Peyer's patch (tissue), 4 donors: ENCODE results near the gene CERS2. TPM values are rescaled to one million over a fixed set of nuclear protein-coding genes. Genes with fewer than 3 reads are reported as not detected.

Experiments
- DNase-seq, 3 donors: peaks; one replicate each; pipeline ENCODE4 v3.0.0-alpha.2; 2017 to 2019
- H3K27ac ChIP-seq, 4 donors: fragments of 200-600 bp; sonication (generic); one replicate each; pipeline ENCODE4 v1.5.1; 2016 to 2019
- H3K27me3 ChIP-seq, 2 donors: fragments of 200-600 bp; sonication (generic); one replicate each; pipeline ENCODE4 v1.5.1; 2019
- H3K36me3 ChIP-seq, 3 donors: fragments of 200-600 bp; sonication (generic); one replicate each; pipeline ENCODE4 v1.5.1; 2016 to 2019
- H3K4me1 ChIP-seq, 4 donors: fragments of 200-600 bp; sonication (generic); one replicate each; pipeline ENCODE4 v1.5.1; 2016 to 2019
- H3K4me3 ChIP-seq, 4 donors: fragments of 200-600 bp; sonication (generic); 1 replicate in 3 of 4; 2 replicates in 1 of 4; pipeline ENCODE4 v1.5.1; 2016 to 2019; ENCODE audit warnings: mild to moderate bottlenecking in 1 of 4
- H3K9me3 ChIP-seq, 4 donors: fragments of 200-600 bp; sonication (generic); one replicate each; pipeline ENCODE4 v1.5.1; 2016 to 2019; ENCODE audit warnings: mild to moderate bottlenecking in 1 of 4
- POLR2A ChIP-seq, 2 donors: fragments of 450-650 bp; IDR thresholded peaks; one replicate each; pipeline ENCODE4 v1.5.1; 2017; ENCODE audit warnings: antibody characterized with exemption in 2 of 2, mild to moderate bottlenecking in 2 of 2, moderate library complexity in 2 of 2
- total RNA-seq, 4 donors: library from RNA; depleted of rRNA; stranded (reverse); fragments of >200 nt; gene quantifications; one replicate each; pipeline ENCODE4 v1.1.0, GENCODE V29; 2016
- TF ChIP-seq, protein P1 (sequence below), 6 experiments: fragments of 450-650 bp in 4 of 6; fragments of 200-600 bp in 2 of 6; sonication (generic) in 1 of 6; IDR thresholded peaks; one replicate each; pipeline ENCODE4 v1.5.1; 2017 to 2019; ENCODE audit warnings: antibody characterized with exemption in 6 of 6, mild to moderate bottlenecking in 3 of 6, moderate library complexity in 1 of 6

Gene CERS2
- total RNA-seq, 4 donors from 2014 or later: 48.7 to 212 (median 156) TPM

DNA sequence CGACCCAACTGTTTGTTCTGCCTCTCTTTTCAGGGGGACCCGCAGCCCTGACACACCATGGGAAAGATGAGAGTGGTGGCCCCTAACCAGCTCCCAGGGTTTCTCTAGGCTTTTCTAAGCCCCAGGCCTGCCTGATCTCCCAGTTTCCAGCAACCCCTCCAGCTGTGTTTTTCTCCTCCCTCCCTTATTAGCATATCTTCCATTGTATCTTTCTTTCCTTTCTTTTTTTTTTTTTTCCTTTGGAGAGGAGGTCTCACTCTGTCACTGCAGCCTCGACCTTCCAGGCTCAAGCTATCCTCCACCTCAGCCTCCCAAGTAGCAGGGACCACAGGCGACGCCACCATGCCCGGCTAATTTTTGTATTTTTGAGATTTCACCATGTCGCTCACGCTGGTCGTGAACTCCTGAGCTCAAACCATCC, 1.8 kb upstream of the CERS2 start:
- Histone ChIP-seq H3K4me1 (peaks cover 5 to 53% (median 28%) of the 10 kb centered on the region in 4 donors), H3K27ac (peak overlapping the region in 1 of 4 donors; percentile 67), H3K27me3 (no peaks in the 10 kb centered on the region), H3K4me3 (no peak overlapping the region), H3K9me3 (no peaks in the 10 kb centered on the region), H3K36me3 (no peaks in the 10 kb centered on the region)
- TF ChIP-seq, protein P1, sequence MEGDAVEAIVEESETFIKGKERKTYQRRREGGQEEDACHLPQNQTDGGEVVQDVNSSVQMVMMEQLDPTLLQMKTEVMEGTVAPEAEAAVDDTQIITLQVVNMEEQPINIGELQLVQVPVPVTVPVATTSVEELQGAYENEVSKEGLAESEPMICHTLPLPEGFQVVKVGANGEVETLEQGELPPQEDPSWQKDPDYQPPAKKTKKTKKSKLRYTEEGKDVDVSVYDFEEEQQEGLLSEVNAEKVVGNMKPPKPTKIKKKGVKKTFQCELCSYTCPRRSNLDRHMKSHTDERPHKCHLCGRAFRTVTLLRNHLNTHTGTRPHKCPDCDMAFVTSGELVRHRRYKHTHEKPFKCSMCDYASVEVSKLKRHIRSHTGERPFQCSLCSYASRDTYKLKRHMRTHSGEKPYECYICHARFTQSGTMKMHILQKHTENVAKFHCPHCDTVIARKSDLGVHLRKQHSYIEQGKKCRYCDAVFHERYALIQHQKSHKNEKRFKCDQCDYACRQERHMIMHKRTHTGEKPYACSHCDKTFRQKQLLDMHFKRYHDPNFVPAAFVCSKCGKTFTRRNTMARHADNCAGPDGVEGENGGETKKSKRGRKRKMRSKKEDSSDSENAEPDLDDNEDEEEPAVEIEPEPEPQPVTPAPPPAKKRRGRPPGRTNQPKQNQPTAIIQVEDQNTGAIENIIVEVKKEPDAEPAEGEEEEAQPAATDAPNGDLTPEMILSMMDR (IDR thresholded peaks at IDR 0.05): no peak
- TF ChIP-seq POLR2A (IDR thresholded peaks at IDR 0.05): no peak
- DNase-seq: peak in 1 of 3 donors; percentile 44

DNA sequence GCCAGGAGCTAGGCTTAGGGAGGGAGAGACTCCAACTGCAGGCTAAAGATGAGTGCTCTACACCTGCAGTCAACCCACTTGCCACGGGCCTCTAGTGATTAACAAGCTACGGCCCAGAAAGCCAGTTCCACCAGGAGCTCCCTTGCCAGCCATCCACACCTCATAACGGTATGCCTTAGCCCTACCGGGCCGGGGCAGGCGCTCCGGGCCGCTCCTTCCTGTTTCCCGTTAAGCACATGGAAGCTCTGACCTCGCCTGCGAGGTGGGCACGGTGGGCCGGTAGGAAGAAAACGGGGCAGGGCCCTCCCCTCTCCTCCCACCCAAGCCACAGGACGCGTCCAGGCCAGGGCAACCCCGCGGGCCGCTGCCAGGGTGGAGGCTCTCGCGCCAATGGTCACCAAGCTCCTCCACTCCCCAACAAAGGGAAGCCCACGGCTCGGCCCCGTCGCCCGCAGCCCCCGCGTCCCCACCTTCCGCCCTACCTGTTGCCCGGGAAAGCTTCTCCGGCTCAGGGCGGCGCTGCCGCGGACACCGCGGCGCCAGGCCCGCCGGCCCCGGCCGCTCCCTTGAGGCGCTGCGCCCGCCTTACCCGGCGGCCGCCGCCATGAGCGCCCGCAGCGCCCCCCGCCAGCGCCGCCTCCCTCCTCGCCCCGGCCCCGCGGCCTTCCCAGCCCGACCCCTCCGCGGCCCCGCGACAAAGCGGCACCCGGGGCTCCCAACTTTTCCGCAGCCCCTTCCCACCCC, 627 bp downstream of the CERS2 start:
- Histone ChIP-seq H3K27ac (peak overlapping the region; percentile 91 to 98 (median 94)), H3K4me3 (peak overlapping the region; percentile 69 to 97 (median 78)), H3K9me3 (no peaks in the 10 kb centered on the region), H3K36me3 (peaks cover 0 to 1% (median 0%) of the 10 kb centered on the region in 3 donors), H3K27me3 (no peaks in the 10 kb centered on the region), H3K4me1 (peaks cover 5 to 61% (median 28%) of the 10 kb centered on the region in 4 donors)
- DNase-seq: peak; percentile 45 to 69 (median 67)
- TF ChIP-seq, protein P1 (IDR thresholded peaks at IDR 0.05): no peak
- no peak for TF ChIP-seq POLR2A (IDR thresholded peaks at IDR 0.05)

DNA sequence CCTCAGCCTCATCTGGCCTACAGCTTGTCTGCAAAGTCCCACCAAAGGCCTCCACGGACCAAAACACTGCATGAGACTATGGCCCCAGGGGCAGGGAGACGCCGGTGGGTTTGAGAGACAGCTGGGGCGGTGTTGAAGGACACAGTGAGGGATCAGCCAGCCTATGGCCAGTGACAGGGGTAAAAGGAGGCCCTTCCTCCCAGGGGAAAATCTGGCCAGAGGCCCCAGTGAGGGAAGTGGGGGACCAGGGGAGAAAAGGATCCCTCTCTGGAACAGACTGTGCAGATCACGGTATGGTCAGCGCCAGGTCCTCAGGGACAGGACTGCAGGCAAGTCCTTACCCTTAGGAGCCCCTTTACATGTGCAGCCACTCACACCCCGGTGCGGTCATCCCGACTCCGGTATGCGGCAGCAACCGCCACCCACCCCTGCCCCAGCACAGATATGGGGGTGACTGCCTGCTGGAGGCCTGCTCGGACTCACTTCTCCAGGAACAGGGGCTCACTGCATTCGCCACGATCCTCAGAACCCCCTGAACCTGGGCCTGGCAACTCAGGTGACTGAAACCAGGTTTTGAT, 1.3 kb downstream of the CERS2 start:
- peak in 2 of 3 donors; percentile 18 to 57 for DNase-seq
- Histone ChIP-seq H3K27ac (peak overlapping the region; percentile 91 to 98 (median 94)), H3K27me3 (no peaks in the 10 kb centered on the region), H3K9me3 (no peaks in the 10 kb centered on the region), H3K4me1 (peaks cover 5 to 59% (median 28%) of the 10 kb centered on the region in 4 donors), H3K36me3 (peaks cover 0 to 8% (median under 1%) of the 10 kb centered on the region in 3 donors), H3K4me3 (peak overlapping the region; percentile 69 to 97 (median 78))
- TF ChIP-seq POLR2A (IDR thresholded peaks at IDR 0.05): no peak
- TF ChIP-seq, protein P1 (IDR thresholded peaks at IDR 0.05): no peak

DNA sequence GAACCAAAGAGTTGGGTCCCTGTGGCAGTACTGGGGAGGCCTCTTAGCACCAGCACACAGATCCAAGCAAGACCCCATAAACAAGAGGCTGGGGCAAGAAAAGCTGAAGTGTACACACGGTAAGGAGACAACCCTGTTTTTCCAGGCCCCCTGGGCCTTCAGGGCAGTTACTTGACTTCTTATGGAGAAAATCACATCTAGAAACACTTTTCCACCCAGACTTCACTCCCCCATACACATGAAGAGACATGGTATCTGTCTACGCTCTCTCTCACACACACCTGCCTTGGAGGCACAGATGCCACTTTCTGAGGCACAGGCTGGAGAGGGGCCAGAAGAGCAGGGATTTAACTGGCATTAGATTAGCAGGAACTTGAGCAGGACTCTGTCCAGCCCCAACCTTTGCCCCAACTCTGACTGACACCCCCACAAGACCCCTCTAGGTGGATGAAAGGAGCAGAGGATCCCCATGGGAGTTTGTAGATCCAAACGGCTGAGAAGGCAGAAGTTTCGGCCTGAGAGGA, 2.2 kb downstream of the CERS2 start:
- TF ChIP-seq POLR2A (IDR thresholded peaks at IDR 0.05): no peak
- TF ChIP-seq, protein P1 (IDR thresholded peaks at IDR 0.05): no peak
- H3K27me3 ChIP-seq: no peaks in the 10 kb centered on the region
- peaks cover 0 to 16% (median 9%) of the 10 kb centered on the region in 3 donors for H3K36me3 ChIP-seq
- H3K4me1 ChIP-seq: peaks cover 5 to 53% (median 26%) of the 10 kb centered on the region in 4 donors
- peak overlapping the region; percentile 91 to 98 (median 94) for H3K27ac ChIP-seq
- H3K4me3 ChIP-seq: peak overlapping the region; percentile 69 to 97 (median 78)
- no peak for DNase-seq
- no peaks in the 10 kb centered on the region for H3K9me3 ChIP-seq

DNA sequence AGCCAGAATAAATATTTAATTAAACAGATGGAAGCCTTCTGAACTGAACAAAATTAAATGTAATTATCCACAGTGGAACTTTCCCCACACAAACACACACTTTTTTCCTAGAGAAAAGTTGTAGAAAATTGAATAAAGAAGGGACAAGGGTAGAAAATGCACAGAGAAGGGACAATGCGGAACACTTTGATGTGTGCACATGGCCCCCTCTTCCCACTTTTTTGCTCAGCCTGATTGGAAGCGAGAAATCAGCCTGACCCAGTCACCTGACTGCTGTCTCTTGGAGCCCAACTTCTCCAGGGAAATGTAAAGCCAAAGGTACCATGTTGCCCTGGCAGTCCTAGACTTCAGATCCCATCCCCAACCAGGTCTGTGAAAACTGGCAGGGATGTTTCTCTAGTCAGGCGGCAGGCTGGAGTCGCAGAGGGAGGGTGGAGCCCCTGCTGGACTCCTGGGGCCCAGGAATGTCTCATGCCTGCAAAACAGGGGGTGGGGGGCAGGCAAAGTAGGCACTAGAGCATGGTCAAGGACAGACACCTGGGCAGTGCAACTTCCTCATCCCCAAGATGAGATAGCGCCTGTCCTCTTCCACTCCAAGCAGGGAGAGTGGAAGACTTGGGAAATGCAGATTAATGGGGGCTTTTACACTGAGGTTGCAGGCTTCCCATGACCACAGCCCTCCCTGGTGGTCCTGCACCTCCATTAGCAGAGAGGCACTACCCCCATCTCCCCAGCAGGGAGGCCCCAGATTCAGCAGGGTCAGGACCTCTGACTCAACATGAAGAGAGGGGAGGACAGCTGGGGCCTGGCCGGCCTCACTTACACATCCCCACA, 2.8 kb downstream of the CERS2 start:
- Histone ChIP-seq H3K36me3 (peaks cover 0 to 23% (median 9%) of the 10 kb centered on the region in 3 donors), H3K4me3 (peak overlapping the region in 2 of 4 donors; percentile 69 to 97), H3K27ac (peak overlapping the region; percentile 91 to 98 (median 94)), H3K27me3 (no peaks in the 10 kb centered on the region), H3K9me3 (no peaks in the 10 kb centered on the region), H3K4me1 (peaks cover 5 to 46% (median 22%) of the 10 kb centered on the region in 4 donors)
- TF ChIP-seq, protein P1 (IDR thresholded peaks at IDR 0.05): peak in 3 of 6 experiments; percentile 4 to 9 (median 7)
- no peak for TF ChIP-seq POLR2A (IDR thresholded peaks at IDR 0.05)
- DNase-seq: no peak
